ENCODE data around the gene UNG.

DNA sequence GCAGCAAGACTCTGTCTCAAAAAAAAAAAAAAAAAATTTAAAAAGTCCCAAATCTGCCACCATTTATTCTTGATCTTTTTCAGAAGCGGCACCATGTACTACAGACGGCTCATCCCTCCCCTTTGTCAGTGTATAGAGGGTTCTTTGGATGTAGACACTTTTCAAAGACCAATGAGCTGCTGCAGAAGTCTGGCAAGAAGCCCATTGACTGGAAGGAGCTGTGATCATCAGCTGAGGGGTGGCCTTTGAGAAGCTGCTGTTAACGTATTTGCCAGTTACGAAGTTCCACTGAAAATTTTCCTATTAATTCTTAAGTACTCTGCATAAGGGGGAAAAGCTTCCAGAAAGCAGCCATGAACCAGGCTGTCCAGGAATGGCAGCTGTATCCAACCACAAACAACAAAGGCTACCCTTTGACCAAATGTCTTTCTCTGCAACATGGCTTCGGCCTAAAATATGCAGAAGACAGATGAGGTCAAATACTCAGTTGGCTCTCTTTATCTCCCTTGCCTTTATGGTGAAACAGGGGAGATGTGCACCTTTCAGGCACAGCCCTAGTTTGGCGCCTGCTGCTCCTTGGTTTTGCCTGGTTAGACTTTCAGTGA, 12.5 kb downstream of the UNG start:
- TF ChIP-seq, protein P1, sequence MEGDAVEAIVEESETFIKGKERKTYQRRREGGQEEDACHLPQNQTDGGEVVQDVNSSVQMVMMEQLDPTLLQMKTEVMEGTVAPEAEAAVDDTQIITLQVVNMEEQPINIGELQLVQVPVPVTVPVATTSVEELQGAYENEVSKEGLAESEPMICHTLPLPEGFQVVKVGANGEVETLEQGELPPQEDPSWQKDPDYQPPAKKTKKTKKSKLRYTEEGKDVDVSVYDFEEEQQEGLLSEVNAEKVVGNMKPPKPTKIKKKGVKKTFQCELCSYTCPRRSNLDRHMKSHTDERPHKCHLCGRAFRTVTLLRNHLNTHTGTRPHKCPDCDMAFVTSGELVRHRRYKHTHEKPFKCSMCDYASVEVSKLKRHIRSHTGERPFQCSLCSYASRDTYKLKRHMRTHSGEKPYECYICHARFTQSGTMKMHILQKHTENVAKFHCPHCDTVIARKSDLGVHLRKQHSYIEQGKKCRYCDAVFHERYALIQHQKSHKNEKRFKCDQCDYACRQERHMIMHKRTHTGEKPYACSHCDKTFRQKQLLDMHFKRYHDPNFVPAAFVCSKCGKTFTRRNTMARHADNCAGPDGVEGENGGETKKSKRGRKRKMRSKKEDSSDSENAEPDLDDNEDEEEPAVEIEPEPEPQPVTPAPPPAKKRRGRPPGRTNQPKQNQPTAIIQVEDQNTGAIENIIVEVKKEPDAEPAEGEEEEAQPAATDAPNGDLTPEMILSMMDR (IDR thresholded peaks at IDR 0.05; ENCODE audit: low read depth, low read length) = no peak
- TF ChIP-seq EZH2phosphoT487 (IDR thresholded peaks at IDR 0.05; ENCODE audit: low read depth) = no peak

All from OCI-LY3 (cell line).